Activated CD4-positive, alpha-beta T cell treated with anti-CD3 and anti-CD28 coated beads, Interleukin-2, amount 50 U/mL, for 48 hours (primary cell): ENCODE results near the gene SORCS2.

ENCODE experiments used
- DNase-seq, 2 experiments: peaks; one replicate each; pipeline ENCODE4 v3.0.0-alpha.2; 2020

SORCS2 gene

GRCh38 chr4:7187168-7187535 is 5.2 kb upstream of the SORCS2 start:
- no peak for DNase-seq

- no peak for DNase-seq
Observed at GRCh38 chr4:7187691-7188090, 4.6 kb upstream of the SORCS2 start.

GRCh38 chr4:7189066-7189465 is 3.3 kb upstream of the SORCS2 start:
- no peak for DNase-seq

- no peak for DNase-seq
Observed at GRCh38 chr4:7189475-7190277, 2.7 kb upstream of the SORCS2 start.

- DNase-seq: no peak
Observed at GRCh38 chr4:7190278-7190594, 2.1 kb upstream of the SORCS2 start.

GRCh38 chr4:7190691-7191545 is 1.4 kb upstream of the SORCS2 start:
- no peak for DNase-seq

GRCh38 chr4:7191546-7192251 is 639 bp upstream of the SORCS2 start:
- no peak for DNase-seq

- no peak for DNase-seq
Observed at GRCh38 chr4:7193030-7193958, 956 bp downstream of the SORCS2 start.

GRCh38 chr4:7194251-7195140 is 2.2 kb downstream of the SORCS2 start:
- DNase-seq: peak; percentile 41 to 54

GRCh38 chr4:7195141-7195515 is 2.8 kb downstream of the SORCS2 start:
- no peak for DNase-seq

- no peak for DNase-seq
Observed at GRCh38 chr4:7195546-7196287, 3.4 kb downstream of the SORCS2 start.

- no peak for DNase-seq
Observed at GRCh38 chr4:7196288-7196651, 3.9 kb downstream of the SORCS2 start.

GRCh38 chr4:7196736-7197135 is 4.4 kb downstream of the SORCS2 start:
- no peak for DNase-seq

- no peak for DNase-seq
Observed at GRCh38 chr4:7197910-7198309, 5.6 kb downstream of the SORCS2 start.

- DNase-seq: no peak
Observed at GRCh38 chr4:7198440-7199128, 6.2 kb downstream of the SORCS2 start.

- DNase-seq: no peak
Observed at GRCh38 chr4:7199129-7199725, 6.9 kb downstream of the SORCS2 start.

GRCh38 chr4:7199771-7200441 is 7.6 kb downstream of the SORCS2 start:
- no peak for DNase-seq

- DNase-seq: no peak
Observed at GRCh38 chr4:7200801-7201200, 8.5 kb downstream of the SORCS2 start.
